Ishikawa (cell line): Measurements from ENCODE around the gene CDV3.

Experiments
- CREB1 ChIP-seq: IDR thresholded peaks from 2 replicates; pipeline ENCODE4 v1.6.1; 2012; ENCODE audit warnings: low read depth
- EP300 ChIP-seq: IDR thresholded peaks from 2 replicates; pipeline ENCODE4 v1.6.1; 2012; ENCODE audit warnings: borderline replicate concordance
- TAF1 ChIP-seq: IDR thresholded peaks from 2 replicates; pipeline ENCODE4 v1.6.1; 2012; ENCODE audit warnings: low read depth, mild to moderate bottlenecking

DNA sequence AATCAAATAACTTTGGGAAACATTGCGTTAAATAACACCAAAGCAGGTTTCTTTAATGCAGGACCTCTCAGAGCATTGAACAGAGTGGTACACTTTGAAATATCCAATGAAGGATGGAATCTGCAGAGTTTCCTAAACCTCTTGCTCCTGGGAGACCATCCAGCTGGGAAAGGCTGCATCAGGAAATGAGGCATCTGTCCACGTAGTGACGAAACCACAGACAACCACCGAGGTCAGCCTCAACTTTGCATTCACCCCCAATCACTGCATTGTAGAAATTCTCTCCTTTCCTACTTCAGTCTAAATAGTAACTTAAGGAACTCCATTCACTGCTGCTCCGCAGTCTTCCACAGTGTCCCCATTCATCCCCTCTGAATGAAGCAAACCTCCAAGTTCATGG, 41.5 kb upstream of the CDV3 start:
- TF ChIP-seq TAF1, result no peak
- no peak for TF ChIP-seq EP300
- TF ChIP-seq CREB1, result no peak
